Retina (tissue), 1 donor: ENCODE results near the gene HSD11B1.
"Not testable (repeated sequence)": the region's sequence is repeated elsewhere in the genome, so short reads cannot be mapped to it uniquely, and the experiment has no call there.

Experiments
- DNase-seq: peaks from one replicate; pipeline ENCODE4 v3.0.0-alpha.2; 2016

Gene HSD11B1

GRCh38 chr1:209692296-209692695, 12.3 kb upstream of the HSD11B1 start:
- no peak for DNase-seq

DNA sequence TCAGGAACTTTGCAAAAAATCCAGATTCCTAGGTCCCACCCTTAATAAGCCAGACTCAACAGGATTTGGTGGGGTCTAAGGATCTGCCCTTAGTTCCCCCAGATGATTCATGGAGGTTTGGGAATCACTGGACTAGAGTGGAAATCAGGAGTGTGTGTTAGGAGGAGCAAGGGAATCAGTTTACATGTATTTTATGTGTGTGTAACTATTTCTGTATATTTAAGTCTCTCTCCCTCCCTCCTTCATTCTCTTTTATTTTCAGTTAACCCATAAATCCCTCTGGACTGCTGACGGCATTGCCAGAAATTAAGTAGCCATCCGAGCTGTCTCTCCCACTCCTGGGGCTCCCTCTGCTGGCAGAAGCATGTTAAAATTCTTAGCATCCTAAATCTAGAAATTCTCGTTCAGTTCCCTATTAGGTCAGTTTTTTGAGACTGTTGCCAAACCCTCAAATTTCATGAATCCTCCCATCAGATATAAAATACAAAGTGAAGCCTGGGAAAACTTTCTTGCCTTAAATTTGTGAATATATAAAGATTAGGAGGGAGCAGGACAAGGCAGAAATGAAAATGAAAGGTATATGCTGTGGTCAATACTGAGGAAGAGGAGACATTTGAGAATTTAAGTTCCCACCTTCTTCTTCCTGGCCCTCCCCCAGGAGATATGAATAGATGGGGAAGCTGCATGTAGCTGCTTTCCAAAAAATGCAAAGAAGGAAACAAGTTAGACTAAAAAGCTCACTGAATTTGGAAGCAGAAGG, 11.7 kb upstream of the HSD11B1 start:
- peak; percentile 59 for DNase-seq

- DNase-seq = no peak
These were observed 8.0 kb upstream of the HSD11B1 start for GRCh38 chr1:209696673-209697072.

GRCh38 chr1:209697126-209697525, 7.5 kb upstream of the HSD11B1 start:
- DNase-seq = no peak

- DNase-seq = not testable (repeated sequence)
These were observed 4.0 kb upstream of the HSD11B1 start for GRCh38 chr1:209700686-209701085.

- no peak for DNase-seq
These were observed 1.8 kb upstream of the HSD11B1 start for GRCh38 chr1:209702832-209703231.

GRCh38 chr1:209703834-209704504, 677 bp upstream of the HSD11B1 start:
- no peak for DNase-seq

- DNase-seq = no peak
These were observed 470 bp downstream of the HSD11B1 start for GRCh38 chr1:209705033-209705598.

- no peak for DNase-seq
These were observed 2.0 kb downstream of the HSD11B1 start for GRCh38 chr1:209706622-209707021.

GRCh38 chr1:209707308-209707707, 2.7 kb downstream of the HSD11B1 start:
- DNase-seq = no peak

- no peak for DNase-seq
These were observed 3.7 kb downstream of the HSD11B1 start for GRCh38 chr1:209708297-209708696.

DNA sequence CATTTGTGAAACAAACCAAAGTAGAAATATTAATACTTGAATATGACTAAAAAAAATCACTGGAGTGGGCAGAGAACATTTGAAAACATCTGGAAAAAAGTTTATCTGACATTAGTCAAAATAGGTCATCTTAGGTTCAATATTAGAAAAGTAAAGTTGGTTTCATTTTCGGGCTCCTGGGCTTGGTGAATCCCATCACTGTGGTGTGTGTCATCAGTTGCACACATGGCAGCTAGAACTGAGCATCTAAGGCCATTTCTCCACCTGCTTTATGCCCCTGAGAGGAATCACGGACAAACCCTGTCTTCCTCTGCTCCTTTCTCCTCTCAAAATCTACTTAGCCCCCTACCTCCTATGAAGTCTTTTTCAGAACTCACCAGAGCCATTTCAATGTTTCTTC, 5.4 kb downstream of the HSD11B1 start:
- no peak for DNase-seq

GRCh38 chr1:209710847-209711246, 6.2 kb downstream of the HSD11B1 start:
- no peak for DNase-seq

DNA sequence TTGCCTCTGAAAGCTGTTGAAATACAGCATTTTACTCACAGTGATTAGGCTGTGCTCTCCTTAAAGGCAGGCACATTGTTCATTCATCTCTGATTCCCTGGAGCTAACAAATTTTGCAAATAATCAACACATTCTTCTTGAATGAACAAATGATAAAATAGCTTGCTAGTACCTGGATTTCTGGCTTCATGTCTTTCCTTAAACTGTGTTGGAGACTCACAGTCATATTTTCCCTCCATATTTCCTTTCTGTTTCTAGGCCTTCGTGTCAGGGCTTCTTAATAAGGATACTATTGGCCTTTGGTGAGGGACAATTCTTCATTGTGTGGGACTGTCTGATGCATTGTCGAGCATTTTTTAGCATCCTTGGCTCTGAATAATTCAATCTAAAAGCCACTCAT, 9.7 kb downstream of the HSD11B1 start:
- DNase-seq = no peak

GRCh38 chr1:209715314-209715713, 10.7 kb downstream of the HSD11B1 start:
- DNase-seq = no peak

GRCh38 chr1:209717818-209718217, 13.2 kb downstream of the HSD11B1 start:
- no peak for DNase-seq

GRCh38 chr1:209720326-209720725, 15.7 kb downstream of the HSD11B1 start:
- DNase-seq = no peak

GRCh38 chr1:209720826-209721225, 16.2 kb downstream of the HSD11B1 start:
- no peak for DNase-seq

DNA sequence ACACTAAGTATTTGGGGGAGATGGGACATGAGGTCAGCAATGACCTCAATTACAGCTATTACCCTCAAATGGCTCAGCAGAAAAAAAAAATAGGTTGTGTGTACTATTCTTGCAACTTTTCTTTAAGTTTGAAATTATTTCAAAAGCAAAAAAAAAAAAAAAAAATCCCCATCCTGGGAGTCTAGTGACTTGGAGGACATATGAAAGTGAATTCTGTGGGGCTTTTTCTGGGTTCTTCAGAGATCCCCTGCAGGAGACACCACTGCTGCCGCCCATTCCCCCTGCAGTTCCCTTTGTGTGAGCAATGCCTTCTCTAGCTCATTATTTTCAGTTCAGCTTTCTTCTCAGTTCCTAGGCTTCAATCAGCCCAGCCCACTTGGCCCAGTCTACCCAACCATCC, 16.7 kb downstream of the HSD11B1 start:
- no peak for DNase-seq

GRCh38 chr1:209723265-209723664, 18.6 kb downstream of the HSD11B1 start:
- DNase-seq = no peak

- no peak for DNase-seq
These were observed 19.4 kb downstream of the HSD11B1 start for GRCh38 chr1:209723756-209724693.

- DNase-seq = no peak
These were observed 22.6 kb downstream of the HSD11B1 start for GRCh38 chr1:209727286-209727685.

GRCh38 chr1:209727785-209728184, 23.1 kb downstream of the HSD11B1 start:
- DNase-seq = no peak
